HG02970 (cell line): Measurements from ENCODE around the gene NFKB1.
"Not testable (repeated sequence)": the region's sequence is repeated elsewhere in the genome, so short reads cannot be mapped to it uniquely, and the experiment has no call there.

Source experiments
- ATAC-seq: cut with Tn5 transposase; IDR thresholded peaks from one replicate; pipeline ENCODE4 v1.9.1; 2021; ENCODE audit warnings: mild to moderate bottlenecking, moderate library complexity, moderate number of reproducible peaks; ENCODE audit not compliant: unreplicated experiment, low FRiP score

Gene NFKB1, protein sequence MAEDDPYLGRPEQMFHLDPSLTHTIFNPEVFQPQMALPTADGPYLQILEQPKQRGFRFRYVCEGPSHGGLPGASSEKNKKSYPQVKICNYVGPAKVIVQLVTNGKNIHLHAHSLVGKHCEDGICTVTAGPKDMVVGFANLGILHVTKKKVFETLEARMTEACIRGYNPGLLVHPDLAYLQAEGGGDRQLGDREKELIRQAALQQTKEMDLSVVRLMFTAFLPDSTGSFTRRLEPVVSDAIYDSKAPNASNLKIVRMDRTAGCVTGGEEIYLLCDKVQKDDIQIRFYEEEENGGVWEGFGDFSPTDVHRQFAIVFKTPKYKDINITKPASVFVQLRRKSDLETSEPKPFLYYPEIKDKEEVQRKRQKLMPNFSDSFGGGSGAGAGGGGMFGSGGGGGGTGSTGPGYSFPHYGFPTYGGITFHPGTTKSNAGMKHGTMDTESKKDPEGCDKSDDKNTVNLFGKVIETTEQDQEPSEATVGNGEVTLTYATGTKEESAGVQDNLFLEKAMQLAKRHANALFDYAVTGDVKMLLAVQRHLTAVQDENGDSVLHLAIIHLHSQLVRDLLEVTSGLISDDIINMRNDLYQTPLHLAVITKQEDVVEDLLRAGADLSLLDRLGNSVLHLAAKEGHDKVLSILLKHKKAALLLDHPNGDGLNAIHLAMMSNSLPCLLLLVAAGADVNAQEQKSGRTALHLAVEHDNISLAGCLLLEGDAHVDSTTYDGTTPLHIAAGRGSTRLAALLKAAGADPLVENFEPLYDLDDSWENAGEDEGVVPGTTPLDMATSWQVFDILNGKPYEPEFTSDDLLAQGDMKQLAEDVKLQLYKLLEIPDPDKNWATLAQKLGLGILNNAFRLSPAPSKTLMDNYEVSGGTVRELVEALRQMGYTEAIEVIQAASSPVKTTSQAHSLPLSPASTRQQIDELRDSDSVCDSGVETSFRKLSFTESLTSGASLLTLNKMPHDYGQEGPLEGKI

DNA sequence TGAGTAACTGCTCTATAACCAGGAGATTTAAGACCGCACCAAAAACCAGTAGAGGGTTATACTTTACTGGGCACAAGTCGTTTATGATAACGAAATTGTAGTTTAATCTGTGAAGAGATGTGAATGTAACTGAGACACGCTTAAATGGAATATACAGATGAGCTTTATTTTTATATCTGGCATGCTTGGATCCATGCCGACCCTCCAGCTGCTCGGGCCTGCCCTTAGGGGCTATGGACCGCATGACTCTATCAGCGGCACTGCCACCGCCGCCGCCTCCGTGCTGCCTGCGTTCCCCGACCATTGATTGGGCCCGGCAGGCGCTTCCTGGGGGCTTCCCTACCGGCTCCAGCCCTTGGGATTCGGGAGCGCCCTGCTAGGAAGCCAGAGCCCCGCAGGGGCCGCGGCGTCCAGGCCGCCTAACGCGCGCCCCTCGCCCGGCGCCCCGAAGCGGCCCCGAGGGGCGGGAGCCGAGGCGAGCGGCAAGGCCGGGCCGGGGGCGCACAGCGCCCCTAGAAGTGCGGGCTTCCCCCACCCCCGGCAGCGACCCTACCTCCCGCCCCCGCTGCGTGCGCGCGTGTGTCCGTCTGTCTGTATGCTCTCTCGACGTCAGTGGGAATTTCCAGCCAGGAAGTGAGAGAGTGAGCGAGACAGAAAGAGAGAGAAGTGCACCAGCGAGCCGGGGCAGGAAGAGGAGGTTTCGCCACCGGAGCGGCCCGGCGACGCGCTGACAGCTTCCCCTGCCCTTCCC lies at the start of gene NFKB1:
TSS of gene NFKB1 (plus strand) at position 664 of the 751 bp plus-strand sequence. CDS start 24,160 bp downstream, outside the sequence.
- ATAC-seq, result peak; percentile 52

DNA sequence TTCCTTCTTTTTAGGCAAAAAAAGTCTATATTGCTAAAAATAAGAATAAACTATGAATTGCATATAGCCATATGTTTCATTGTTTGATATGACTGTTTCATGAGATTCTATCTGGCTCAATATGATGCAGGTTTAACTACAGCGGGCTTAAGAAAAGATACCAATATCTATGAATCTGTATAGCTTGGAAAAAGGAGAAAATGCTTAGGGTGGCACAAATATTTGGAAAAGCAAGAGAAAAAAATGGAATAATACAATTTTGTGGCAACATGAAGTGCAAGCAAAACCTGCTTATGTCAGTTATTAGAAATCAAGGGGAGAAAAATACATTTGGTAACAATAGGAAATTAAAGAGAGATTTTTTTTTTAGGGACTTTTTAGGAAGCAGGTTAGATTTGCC lies 48.3 kb upstream of the NFKB1 start:
- ATAC-seq, result no peak

DNA sequence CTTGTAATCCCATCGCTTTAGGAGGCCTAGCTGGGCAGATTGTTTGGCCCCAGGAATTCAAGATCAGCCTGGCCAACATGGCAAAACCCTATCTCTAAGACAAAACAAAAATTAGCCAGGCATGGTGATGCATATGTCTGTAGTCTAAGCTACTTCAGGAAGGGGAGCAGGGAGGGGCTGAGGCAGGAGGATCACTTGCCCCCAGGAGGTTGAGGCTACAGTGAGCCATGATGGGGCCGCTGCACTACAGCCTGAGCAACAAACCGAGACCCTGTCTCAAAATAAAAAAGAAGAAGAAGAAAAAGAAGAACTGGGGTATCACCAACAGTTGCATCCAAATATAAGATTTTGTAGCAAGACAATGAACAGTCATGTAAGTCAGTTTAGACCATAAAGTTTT lies 47.3 kb upstream of the NFKB1 start:
- ATAC-seq, result no peak

DNA sequence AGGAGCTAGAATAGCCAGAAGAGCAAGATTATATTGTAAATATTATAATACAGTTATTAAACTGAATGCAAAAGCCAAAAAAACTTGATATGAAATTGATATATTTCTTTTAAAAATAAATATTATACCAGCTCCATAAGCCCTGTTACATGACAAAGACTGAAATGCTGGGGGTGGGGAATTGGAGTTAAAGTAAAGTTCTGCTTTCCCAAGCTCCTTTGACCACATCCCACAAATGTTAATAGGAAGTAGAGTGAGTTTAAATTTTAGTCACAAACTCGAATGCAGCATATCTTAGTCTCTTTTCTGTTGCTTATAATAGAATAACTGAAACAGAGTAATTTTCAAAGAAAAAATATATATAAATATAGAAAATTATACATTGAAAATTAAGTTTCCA lies 46.9 kb upstream of the NFKB1 start:
- ATAC-seq, result no peak

DNA sequence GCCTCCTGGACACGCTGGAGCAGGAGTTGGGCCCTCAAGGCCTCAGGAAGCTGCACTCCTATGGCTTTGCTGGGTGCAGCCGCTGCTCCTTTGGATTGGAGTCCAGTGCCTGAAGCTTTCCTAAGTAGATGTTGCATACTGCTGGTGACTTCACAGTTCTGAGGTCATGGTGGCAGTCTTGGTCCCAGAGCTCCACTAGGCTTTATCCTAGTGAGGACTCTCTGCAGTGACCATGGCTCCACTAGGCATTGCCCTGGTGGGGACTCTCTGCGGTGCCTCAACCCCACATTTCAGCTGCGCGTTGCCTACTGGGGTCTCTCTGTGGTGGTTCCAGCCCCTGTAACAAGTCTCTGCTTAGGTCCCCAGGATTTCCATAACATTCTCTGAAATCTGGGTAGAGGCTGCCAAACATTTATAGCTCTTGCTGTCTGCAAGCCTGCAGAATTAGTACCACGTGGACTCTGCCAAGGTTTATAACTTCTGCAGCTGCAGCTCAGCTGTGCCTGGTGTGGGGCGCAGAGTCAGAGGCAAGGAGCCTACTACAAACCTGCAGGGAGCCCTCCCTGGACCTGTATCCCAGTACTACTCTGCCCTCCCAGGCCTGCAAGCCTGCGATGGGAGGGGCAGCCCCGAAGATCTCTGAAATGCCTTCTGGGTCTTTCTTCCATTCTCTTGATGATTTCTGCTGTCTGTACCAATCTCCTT lies 46.0 kb upstream of the NFKB1 start:
- ATAC-seq, result no peak

DNA sequence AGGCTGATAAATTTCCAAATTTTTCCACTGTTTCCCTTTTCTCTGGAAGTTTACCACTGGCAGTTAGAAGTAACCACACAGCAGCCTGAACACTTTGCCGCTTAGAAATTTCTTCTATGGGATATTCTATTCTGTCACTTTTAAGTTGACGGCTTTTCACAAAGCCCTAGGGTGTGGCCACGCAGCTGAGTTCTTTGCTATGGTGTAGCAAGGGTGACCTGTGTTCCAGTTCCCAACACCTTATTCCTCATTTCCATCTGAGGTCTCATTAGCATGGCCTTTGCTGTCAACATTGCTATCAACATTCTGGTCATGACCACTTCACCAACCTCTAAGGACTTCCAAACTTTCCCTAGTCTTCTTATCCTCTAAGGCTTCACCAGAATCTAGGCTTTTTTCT lies 45.4 kb upstream of the NFKB1 start:
- no peak for ATAC-seq

DNA sequence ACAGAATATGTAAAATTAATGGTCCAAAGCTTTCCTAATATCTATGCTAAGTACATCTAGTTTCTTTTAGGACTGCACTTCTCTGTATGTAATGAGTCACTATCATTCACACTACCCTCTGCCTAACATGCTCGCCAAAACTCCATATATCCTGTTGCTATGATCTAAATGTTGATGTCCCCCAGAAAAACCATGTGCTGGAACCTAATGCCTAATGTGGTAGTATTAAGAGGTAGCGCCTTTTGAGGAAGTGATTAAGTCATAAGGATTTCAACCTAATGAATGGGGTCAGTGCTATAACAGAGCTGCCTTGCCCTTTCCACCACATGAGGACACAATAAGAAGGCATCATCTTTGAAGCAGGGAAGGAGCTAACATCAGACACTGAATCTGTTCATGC lies 34.9 kb upstream of the NFKB1 start:
- no peak for ATAC-seq

DNA sequence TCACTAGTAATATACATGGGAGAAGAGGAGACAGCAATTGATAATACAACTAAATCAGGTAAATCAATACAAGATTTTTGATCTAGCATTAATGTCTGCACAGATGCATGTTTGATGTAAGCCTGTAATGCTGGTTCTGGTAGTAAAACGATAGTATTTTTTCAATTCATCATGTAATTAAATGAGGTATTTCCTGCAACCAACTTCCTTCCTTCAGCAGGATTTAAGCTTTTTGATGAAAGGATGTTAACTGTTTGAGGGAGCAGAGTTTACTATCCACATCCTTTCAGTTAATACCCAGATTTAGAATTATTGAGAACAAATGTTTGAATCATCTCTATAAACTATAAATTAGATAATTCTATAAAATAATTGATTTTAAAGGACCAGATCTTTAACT lies 31.4 kb upstream of the NFKB1 start:
- no peak for ATAC-seq

DNA sequence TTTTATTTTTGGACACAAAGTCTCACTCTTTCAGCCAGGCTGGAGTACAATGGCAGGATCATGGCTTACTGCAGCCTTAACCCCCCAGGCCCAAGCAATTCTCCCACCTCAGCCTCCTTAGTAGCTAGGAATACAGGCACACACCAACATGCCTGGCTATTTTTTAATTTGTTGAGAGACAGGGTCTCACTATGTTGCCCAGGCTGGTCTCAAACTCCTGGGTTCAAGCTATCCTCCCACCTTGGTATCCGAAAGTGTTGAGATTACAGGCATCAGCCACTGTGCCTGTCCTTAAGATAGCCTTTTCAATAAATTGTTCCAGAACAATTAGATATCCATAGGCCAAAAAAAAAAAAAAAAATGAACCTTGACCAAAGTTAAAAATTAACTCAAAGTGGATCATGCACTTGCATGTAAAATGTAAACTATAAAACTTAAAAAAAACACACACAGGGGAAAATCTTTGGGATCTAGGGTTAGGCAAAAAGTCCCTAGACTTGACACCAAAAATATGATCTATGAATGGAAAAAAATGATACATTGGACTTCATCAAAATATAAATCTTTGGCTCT lies 28.6 kb upstream of the NFKB1 start:
- no peak for ATAC-seq

DNA sequence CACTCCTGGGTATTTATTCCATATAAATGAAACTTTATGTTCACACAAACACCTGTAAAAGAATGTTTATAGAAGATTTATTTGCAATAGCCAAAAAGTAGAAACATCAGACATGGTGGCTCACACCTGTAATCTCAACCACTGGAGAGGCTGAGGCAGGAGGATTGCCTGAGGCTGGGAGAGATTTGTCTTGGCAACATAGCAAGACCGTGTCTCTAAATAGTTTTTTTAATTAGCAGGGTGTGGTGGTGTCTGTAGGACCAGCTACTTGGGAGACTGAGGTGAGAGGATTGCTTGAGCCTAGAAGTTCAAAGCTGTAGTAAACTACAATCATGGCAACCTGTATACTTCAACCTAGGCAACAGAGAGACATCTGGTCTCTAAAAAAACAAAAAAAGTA lies 27.7 kb upstream of the NFKB1 start:
- no peak for ATAC-seq

DNA sequence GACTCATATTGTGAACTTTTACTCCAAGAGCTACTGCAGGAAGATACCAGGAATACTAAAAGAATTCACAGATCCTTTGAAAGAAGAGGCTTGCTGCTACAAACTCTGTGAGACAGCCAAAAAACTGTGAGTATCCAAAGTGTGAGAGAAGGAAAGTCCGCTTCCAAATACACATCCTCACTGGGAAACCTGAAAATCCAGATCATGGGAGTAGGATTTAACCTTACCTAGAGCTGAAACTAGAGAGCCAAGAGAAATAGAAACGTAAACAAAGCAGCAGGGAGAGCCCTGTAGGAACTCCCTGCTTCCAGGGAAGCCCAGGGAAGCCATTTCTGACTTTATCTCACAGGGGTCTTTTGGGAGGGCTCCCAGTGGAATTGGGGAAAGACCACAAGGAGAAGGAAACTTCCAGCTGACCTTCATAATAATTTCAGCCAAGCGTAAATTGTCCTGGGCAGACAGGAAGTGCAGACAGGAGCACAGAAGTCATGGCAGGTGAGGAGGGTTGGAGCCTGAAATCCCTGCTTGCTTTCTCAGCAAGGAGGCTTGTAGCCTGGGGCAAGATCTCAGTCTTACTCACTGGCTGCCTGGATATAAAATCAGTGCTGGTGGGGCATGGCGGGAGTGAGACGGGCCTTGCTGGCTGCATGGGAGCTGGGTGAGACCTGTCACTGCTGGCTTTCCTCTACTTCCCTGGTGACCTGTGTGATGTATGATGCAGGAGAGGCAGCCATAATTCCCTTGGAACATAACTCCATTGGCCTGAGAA lies 26.2 kb upstream of the NFKB1 start:
- no peak for ATAC-seq

DNA sequence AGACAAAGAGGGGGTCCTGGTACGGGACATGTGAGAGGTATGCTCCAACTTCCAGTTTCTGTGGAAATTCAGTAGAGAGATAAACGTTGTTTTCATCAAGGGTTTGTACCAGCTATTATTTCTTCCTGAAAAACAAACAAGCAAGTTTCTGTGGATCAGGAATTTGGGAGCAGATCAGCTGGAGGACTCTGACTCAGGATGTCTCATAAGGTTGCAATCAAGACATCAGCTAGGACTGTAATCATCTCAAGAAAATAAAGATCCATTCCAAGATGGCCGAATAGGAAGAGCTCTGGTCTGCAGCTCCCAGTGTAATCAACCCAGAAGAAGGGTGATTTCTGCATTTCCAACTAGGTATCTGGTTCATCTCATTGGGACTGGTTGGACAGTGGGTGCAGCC lies 23.5 kb upstream of the NFKB1 start:
- ATAC-seq, result no peak

DNA sequence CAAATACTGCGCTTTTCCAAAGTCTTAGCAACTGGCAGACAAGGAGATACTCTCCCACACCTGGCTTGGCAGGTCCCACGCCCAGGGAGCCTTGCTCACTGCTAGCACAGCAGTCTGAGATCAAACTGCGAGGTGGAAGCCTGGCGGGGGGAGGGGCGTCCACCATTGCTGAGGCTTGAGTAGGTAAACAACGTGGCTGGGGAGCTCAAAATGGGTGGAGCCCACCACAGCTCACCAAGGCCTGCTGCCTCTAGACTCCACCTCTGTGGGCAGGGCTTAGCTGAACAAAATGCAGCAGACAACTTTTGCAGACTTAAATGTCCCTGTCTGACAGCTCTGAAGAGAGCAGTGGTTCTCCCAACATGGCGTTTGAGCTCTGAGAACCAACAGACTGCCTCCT lies 23.0 kb upstream of the NFKB1 start:
- no peak for ATAC-seq

DNA sequence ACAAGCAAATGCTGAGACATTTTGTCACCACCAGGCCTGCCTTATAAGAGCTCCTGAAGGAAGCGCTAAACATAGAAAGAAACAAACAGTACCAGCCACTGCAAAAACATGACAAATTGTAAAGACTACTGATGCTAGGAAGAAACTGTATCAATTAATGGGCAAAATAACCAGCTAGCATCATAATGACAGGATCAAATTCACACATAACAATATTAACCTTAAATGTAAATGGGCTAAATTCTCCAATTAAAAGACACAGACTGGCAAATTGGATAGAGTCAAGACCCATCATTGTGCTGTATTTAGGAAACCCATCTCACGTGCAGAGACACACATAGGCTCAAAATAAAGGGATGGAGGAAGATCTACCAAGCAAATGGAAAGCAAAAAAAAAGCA lies 21.3 kb upstream of the NFKB1 start:
- not testable (repeated sequence) for ATAC-seq

DNA sequence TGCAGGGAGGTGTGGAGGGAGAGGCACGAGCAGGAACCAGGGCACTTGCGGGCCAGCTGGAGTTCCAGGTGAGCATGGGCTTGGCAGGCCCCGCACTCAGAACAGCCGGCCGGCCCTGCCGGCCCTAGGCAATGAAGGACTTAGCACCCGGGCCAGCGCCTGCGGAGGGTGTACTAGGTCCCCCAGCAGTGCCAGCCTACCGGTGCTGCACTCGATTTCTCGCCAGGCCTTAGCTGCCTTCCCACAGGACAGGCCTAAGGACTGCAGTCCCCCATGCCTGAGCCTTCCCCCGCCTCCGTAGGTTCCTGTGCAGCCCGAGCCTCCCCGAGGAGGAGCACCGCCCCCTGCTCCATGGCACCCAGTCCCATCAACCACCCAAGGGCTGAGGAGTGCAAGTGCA lies 18.0 kb upstream of the NFKB1 start:
- no peak for ATAC-seq

DNA sequence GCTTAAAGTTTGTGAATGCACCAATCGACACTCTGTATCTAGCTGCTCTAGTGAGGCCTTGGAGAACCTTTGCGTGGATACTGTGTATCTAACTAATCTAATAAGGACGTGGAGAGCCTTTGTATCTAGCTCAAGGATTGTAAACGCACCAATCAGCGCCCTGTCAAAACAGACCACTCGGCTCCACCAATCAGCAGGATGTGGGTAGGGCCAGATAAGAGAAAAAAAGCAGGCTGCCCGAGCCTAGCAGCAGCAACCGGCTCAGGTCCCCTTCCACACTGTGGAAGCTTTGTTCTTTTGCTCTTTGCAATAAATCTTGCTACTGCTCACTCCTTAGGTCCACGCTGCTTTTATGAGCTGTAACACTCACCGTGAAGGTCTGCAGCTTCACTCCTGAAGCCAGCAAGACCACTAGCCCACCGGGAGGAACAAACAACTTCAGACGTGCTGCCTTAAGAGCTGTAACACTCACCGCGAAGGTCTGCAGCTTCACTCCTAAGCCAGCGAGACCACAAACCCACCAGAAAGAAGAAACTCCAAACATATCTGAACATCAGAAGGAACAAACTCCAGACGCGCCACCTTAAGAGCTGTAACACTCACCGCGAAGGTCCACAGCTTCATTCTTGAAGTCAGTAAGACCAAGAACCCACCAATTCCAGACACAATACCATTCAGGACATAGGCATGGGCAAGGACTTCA lies 17.0 kb upstream of the NFKB1 start:
- not testable (repeated sequence) for ATAC-seq

DNA sequence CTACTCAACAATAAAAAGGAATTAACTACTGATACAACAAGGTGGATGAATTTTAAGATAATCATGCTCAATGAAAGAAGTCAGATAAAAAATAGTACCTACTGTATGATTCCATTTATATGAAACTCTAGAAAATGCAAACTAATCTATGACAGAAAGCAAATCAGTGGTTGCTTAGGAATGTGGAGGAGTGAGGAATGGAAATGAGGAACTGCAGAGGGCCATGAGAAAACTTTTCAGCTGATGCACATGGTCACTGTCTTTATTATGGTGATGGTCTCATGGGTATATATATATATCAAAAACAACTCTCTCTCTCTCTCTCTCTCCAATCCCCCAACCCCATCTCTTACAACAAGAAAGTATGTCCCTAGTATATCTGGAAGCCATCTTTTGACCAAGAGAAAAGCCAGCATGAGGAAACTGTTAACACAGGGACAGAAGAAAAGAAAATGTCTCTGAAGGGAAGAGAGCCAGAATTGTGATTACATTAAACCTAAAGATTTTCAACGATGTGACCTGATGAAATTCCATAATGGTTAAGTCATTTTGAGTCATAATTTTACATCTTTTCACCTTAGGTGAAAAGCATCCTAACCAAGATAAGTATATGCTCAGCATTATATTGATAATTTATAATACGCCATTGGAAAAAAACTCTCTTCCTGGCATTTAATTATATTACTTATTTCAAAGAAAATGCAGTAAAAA lies 8.5 kb upstream of the NFKB1 start:
- no peak for ATAC-seq

DNA sequence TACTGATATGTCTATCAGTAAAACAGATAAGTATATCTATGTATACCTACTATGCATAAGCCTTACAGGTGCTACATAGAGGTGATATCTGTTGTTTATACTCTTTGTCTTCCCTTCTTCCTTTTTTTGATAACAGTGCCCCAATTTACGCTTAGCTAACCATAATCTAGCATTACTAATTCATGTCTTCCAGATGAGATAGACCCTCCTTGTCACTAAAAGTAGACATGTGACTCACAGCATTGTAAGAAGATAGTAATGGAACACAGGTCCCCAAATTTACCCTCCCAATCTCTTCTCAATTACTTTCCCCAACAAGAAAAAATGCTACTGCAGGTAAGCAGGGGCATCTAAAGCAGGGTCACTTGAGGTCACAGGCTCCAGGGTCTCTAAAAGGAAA lies 7.9 kb upstream of the NFKB1 start:
- no peak for ATAC-seq
